Measurements from ENCODE around the gene PFDN4.

DNA sequence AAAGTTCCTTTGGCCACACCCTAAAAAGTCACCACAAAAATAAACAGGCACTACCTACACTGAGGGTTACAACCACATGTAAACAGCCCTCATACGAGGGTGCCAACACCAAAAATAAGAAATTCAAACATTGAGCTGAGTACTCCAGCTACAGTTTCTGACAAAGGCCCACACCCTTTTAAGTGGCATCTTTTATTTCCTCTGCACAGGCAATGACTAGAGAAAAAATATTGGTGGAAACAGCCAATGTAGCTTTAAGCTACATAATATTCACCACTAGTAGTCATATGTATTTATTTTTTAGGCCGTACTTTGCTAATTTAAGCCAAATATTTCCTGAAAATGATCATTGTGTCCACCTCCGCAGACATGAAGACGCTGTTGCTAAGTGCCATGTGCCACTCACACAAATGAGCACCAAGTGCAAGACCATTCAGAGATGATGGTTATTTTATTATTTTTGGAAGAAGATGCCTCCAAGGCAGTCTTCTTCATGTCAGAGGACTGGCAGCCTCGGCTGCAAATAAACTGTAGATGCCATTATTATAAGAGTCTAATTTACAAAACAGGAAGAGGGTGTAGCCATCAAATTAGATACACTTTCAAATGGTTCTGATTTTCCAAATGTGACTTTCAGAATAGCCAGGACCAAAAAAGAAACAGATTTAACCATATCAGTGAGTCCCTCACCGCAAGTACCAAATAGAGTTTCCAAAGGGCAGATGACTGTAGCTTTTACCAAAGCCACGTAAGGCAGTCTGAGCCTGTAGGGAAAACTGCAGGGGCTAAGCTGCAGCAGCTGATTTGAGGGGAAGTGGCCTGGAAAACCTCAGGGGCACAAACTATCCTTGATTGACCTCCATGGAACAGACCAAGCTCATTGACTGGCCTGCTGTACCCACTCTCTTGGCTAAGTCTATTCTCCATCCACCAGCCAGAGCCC is 47.6 kb upstream of the PFDN4 start:
- TF ChIP-seq, protein P1, sequence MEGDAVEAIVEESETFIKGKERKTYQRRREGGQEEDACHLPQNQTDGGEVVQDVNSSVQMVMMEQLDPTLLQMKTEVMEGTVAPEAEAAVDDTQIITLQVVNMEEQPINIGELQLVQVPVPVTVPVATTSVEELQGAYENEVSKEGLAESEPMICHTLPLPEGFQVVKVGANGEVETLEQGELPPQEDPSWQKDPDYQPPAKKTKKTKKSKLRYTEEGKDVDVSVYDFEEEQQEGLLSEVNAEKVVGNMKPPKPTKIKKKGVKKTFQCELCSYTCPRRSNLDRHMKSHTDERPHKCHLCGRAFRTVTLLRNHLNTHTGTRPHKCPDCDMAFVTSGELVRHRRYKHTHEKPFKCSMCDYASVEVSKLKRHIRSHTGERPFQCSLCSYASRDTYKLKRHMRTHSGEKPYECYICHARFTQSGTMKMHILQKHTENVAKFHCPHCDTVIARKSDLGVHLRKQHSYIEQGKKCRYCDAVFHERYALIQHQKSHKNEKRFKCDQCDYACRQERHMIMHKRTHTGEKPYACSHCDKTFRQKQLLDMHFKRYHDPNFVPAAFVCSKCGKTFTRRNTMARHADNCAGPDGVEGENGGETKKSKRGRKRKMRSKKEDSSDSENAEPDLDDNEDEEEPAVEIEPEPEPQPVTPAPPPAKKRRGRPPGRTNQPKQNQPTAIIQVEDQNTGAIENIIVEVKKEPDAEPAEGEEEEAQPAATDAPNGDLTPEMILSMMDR (IDR thresholded peaks at IDR 0.05) = no peak
- TF ChIP-seq POLR2A (IDR thresholded peaks at IDR 0.05) = no peak

Measured in lower leg skin (tissue), 3 donors.